ENCODE results near the gene SH3PXD2A.

SH3PXD2A gene

DNA sequence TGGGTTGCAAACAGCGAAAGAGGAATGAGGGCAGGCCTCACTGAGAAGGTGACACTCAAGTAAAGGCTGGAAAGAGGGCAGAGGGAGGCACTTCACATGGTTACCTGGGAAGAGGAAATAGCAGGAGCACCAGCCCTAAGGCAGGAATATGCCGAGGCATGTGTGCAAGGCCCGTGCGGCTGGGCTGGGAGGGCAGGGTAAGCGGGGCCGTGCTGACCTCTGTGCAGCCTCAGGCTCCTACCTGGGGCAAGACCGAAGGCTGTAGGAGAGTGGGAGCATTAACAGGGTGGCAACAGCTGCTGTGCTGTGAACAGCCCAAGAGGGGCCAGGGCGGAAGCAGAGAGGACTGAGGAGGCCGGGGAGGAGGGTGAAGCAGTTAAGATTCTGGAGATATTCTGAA lies 24.0 kb upstream of the SH3PXD2A start:
- DNase-seq (ENCODE audit: low read depth): no peak

DNA sequence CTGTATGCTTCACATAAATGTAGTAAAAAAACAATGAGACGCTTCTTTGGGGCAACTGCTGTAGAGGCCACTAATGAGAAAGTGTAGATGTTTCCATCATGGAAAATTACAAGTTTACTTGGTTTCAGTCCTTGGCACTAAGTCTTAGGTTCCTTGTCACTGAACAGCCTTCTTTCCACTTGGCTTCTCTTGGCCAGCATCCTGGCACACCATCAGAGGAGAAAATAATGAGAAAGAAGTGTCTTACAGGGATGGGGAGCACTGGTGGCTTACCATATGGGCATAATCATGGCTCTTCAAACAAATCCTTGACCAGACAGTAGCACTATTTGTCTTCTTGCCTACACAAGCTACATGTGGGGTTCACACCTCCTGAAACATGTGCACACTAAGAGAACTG lies 22.5 kb upstream of the SH3PXD2A start:
- no peak for DNase-seq (ENCODE audit: low read depth)

DNA sequence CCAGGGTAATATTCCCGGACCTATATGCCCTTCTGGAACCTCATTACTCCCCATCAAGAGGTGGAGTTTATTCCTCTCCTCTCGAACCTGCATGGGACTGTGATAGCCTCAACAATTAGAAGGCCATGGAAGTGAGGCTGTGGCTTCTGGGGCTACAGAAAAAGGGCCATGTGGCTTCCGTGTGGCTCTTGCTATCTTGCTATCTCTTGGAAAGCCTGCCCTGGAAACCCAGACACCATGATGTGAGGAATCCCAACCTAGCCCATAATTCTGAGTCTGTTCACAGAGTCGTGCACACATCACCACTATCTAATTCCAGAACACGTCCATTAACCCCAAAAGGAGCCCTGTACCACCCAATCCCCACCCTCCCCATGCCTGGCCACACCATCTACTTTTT lies 20.8 kb upstream of the SH3PXD2A start:
- DNase-seq (ENCODE audit: low read depth): no peak

DNA sequence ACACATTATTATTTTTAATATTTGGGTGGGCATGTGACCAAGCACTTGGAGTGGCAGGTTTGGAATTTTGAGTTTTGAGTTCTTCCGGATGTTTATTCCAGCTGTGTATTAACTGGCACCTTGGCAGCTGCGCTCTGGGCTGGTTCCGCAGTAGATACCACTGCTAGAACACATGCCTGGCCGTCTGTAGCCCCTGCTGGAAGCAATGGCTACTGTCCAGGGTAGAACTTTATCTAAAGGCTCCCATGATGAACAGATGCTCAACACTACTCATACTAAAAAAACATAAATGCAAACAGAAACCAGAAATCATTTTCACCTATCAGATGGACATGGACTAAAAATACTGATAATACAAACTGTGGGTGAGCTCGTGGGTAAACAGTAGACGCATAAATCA lies 19.4 kb upstream of the SH3PXD2A start:
- DNase-seq (ENCODE audit: low read depth): no peak

DNA sequence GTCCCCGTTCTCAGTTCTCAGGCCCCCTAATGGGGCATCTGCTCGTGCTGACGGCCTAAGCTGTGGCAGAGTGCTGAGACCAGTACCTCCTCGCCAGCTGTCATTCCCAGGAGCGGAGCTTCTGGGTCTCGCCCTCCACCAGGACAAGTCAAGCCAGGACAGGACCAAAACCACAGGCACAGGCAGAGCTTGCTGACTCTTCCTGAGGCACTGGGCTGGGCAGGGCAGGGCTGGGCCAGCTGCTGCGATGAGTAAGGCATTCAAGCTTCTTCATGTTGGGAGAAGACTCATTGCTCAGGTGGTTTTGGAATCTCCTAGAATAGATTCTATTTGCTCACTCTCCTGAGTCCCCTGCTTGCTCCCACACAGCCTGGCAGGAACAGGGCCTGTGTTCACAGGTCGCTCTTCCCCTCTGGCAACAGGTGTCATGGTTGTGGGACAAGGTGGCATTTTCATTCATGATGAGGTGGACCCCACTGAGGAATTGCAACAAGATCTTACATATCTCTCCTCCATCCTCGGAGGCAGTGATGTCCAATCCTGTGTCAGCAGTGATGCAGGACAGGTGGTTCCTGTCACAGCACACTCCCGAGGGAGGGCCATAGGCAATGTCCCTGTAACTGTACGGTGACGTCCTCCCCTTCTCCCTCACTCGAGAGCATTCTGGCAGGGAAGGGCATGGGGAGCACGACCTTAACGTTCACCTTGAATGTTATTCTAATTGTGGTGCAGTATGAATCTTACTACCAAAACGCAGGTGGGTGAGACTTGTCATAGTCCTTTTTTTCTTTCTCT lies 17.0 kb upstream of the SH3PXD2A start:
- no peak for DNase-seq (ENCODE audit: low read depth)

DNA sequence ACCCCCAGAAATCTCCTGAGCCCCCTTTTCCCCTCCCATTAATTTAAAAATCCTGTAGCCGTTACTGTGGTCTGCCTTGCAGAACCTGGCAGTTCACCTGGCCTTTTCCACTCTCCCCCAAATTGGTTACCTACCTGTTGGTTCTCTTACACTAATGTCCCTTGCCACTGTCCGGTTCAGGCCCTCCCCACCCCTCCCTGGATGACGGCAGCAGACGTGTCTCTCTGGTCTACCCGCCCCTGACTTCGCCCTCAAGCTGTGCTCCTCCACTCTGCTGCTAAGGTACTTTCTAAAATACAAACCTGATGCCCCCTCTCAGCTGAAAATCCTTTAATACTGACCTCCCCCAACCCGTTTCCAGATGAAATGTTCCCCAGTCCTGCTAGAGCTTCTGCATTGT lies 15.6 kb upstream of the SH3PXD2A start:
- no peak for DNase-seq (ENCODE audit: low read depth)

DNA sequence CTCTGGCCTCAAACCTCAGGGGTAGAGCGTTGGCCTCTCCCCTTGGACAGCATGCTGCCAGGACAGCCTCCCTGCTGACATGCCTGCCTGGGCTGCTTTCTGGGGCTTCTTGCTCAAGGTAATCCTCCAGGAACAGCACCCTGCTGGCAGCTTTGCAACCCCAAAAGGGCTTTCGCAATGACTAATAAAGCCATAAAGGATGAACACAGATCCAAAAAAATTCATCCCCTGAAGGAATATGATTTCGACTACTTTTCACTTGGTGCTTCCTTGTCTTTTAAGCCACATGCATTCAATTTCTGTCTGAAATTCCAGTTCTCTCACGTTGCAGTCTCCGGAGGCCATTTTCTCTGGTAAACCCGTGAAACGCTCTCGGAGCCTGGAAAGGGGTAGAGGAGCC lies 15.1 kb upstream of the SH3PXD2A start:
- DNase-seq (ENCODE audit: low read depth): no peak

DNA sequence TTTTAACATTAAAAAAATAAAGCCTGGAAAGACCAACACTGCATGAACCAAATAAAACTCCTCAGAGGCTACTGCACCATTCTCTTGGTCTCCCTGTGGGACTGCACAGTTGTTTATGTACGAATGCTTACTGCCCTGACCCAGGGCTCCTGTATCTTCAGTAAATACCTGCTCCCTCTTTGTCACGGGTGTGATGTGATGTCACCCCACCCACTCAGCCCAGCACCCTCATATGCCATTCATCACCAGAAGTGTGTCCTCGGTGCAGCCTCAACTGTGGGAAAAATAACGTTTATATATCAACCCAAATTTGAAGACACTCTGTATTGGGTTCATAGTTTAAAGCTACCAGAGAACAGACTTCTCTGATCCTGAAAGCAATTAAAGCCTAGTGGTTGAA lies 14.0 kb upstream of the SH3PXD2A start:
- no peak for DNase-seq (ENCODE audit: low read depth)

DNA sequence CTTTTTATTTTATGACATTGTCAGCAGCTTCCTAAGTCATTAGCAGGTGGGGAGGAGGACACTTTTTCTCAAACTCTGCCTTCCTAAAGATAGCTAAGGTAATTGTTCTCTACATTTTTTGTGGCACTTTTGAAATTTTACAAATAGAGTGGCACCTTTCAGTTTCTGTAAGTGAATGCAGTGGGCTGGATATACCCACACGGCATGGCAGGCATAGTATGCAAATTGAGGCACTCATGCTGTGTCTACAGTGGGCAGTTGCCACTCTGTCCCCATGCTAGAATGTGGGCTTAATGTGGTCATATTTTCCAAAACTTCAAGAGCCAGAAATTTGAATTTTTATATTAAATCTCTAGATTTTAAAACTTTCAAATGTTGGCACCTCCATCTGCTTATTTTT lies 12.8 kb upstream of the SH3PXD2A start:
- DNase-seq (ENCODE audit: low read depth): no peak

DNA sequence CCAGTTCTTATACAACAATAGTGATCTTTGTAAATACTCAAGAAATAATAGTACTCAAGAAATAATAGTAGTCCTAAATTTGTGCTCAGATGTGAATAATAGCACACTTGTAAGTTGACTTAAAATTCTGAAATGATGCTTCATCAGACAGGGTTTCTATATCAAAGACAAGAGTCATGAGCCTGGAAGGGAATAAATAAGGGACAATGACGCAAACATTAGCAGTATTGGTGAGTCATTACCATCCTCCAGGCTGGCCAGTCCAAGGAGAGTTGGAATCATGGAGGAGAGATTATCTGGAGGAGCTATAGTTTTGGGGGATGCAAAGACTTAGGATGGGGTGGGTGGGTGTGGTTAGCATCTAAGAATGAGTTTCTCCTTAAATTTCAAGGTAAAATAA lies 6.1 kb upstream of the SH3PXD2A start:
- DNase-seq (ENCODE audit: low read depth): no peak

DNA sequence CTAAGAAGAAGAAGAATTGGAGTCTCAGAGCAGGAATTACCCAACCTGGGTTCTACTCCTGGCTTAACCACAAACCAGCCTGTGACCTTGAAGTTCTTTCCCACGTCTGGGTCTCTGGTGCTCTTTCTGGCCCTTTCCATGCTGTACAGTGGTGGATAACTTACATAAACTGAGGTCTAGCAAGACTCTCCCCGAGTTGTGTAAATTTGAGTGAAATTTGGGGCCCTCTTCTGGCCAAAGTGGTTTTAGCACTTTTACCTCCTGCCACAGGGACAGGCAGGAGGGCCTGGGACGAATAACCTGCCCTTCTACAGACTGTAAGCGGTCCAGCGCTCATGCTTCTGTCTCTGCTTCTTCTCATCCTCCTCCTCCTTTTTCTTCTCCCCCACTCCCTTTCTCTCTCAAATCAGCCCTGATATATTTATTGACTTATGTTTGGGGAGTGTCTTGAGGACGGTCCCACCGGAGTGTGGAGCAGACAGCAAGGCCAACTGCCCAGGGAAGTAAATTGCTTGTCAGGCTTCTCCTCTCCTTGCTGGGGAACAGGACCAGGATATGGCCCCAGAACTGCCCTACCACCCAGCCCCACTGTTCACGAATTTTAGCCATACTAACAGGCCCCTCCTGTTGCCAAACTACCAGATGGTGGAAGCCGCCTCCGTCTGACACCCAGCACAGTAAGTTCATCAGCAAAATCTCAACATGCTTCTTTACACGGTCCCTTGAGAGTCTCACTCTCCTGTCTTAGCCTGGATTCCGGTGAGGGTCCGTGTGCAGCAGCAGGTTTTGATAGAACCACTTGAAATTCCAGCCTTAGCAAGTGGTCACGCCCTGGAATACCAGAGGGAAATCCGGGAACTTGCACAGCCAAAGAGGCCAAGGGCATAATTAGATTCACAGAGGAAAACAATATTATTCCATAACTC lies 4.0 kb upstream of the SH3PXD2A start:
- DNase-seq (ENCODE audit: low read depth): no peak

DNA sequence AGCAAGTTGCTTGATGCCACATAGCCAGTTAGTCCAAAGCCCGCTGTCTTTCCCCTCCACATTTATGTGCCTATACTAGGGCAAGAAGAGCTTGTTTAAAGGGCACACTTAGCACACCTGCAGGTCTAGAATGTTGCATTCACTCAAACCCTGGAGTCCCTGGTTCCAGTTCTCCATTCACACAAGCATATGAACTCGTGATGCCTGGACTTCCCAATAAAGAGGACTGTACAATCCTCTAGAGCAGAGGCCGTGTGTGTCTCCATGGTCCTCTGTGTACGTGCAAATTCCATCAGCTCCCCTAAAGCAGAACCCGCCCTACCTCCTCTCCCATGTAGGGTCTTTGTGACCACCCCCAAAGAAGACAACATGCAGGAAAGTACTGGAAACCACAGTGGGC lies 3.0 kb upstream of the SH3PXD2A start:
- DNase-seq (ENCODE audit: low read depth): no peak

DNA sequence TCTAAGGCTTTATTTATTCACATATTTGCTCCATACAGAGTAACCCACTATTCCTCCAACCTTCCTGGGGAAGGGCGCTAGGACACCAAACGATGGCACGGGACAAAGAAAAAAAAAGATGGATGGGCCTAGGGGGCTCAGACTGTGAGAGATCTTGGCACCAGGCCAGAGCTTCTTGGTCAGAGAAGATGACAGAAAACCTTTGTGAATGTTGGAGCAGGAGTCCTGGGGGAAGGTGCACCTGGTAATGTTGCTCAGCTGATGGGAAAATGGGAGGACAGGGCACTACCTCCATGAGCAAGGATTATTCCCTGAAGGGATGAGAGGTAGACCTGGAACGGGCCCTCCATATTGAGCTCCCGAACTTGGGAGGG lies 1.4 kb upstream of the SH3PXD2A start:
- DNase-seq (ENCODE audit: low read depth): no peak

DNA sequence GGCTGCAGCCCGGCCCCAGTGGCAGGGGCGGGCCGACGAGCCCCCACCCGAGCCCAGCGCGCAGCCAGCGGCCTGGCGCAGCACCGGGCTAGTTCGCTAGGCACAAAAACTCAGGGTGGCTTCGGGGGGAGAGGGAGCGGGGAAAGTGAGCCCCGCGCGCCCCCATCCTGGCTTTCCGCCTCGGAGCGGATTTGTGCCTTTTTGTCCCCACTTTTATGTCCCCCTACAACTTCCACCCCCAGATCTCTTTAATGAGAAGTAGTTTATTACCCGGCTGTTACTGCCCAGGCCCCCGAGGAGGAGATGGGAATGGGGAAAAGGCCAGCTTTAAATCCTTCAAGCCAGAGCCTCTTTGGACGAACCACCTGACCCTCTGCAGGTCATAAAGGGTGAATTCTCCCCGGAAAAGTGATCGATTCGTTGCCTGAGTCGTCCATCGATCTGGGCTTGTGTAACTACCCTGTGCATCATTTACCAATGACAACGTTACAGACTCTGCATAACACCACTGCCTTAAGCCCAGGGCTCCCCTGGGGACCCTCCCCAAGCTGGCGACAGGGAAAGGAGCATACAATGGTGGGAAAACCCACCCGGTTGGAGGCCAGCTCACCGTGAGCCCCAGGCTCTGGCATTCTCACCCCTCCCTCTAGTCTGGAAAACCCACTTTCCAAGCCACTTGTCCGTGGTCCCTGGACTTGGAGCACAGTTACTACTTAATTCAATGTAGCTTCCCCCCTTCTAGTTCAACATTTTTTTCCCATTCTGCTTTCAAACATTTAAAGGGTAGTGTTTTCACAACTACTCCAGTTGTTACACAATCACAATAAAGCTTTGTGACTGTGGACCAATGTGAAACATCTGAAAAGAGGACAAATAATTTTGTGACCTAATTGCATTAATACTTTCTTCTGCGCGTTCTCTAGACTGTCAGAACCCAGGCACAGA lies 748 bp upstream of the SH3PXD2A start:
- DNase-seq (ENCODE audit: low read depth): no peak

DNA sequence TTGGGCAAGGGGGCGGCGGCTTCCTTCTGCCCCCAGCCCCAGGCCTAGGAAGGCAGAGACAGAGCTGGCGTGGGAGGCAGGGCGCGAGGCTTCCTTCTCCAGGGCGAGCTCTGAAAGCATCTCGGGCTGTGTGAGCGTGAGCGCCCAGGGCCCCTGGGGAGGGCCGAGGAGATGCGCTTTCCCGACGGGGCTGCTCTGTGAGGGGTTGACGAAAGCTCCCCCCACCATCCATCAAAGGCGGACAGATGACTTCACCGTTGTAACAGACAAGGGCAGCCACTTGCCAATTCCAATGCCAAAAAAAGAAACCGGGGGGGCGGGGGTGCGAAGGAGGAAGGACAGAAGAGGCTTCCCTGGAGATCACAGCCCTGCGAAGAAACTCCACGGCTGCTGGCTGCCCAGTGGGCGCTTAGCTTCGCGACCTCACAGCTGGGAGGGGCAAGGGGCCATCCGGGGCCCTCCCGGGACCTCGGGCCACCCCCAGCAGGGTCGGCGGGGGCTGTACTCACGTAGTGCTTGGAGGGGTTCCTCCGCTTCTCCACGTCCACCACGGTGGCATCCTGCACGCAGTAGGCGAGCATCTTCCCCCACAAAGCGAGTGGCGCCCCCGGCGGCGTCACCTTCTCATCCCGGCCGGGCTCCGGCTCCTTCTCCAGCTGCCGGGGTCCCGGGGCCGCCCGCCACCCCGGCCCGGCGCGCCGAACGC lies 537 bp downstream of the SH3PXD2A start:
- no peak for DNase-seq (ENCODE audit: low read depth)

DNA sequence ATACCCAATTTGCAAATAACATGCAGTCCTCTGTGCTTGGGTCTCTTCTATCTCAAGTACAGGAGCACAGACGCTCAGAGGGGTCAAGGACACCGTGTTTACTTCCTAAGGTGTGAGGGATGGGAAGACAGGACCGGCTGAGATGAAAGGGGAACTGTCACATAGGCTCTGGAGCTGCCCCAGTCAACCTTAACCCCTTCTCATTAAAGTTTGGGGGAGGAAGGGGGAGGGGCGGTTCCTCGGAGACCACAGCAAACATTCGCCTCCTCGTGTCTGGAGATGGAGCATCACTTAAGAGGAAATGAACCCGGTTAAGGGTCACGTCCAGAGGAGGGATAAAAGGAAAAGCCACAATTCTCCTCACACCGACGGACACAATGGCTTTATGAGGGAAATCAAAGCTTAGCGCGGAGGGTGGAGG lies 1.1 kb downstream of the SH3PXD2A start:
- no peak for DNase-seq (ENCODE audit: low read depth)

DNA sequence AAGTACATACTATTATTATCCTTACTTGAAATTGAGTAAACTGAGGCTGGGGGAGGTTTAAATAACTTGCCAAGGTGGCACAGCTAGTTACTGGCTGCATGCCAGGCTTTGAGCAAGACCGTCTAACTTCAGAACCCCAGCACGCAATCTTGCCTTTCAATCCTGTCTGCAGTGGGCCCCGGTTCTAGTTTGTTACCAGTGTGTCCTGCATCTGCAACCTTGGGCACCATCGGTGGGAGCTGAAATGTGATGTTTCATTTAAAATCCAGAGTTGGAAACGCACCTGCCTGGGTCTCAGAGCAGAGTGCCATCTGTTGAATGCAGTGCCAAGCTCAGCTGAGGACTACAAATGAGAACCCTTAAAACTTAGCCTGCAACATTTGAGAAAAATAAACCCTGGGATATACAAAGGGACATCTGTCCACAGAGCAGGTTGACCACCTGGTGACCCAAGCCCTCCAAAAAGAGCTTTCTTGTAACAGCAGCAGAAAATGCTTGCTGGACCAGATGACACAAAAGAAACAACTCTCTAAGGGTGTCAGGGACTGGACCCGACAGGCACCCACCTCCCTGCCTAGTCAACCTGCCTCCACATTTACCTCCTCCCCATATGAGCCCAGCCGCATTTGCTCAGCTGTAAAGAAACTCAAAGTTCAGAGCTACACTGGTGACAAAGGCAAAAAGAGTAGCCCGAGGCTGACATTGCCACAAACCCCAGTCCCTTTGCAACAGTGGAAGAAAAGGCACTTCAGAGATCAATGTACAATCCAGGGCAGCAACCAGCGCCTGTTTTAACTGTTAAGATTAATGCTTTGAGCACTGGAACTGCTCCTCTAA lies 1.7 kb downstream of the SH3PXD2A start:
- DNase-seq (ENCODE audit: low read depth): no peak

DNA sequence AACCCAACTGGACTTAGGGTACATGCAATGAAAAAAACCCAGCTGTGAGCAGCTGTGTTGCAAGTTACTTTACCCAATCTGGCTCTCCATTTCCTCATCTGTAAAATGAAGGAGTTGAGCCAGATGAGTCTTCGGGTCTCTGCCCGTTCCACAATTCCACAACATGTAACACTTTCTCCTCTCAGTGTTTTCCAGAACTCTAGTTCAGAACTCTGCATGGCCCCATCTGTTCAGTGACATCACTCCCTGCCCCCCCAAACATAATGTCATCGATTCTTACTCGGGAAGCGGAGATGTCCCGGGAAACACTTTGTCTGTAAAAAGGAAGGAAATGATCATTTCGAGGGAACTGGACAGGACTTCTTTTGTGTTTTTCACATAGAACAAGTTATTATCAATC lies 2.5 kb downstream of the SH3PXD2A start:
- no peak for DNase-seq (ENCODE audit: low read depth)

DNA sequence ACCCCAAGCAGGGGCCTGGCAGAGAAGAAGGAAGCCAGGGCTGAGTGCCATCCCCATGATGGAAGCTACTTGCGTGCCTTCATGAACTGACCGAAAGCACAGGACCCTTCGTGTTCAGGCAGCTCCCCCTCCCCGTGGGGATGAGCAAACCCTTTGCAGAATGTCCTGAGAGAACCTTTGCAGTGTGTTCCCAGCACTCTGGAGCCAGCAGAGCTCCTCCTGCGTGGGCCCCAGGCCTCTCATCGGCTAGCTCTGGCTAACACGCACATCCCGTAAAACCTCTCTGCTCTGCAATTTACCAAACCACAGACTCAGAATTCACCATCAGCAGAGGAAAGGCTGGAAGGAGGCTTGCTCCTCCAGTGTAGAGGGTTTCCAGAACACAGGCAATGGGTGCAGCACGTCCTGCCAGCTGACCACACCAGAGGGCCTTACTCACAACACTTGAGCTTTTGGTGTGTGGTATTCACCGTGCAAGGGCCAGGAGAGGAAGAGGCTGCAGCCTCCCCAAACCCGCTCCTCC lies 3.1 kb downstream of the SH3PXD2A start:
- peak; percentile 83 for DNase-seq (ENCODE audit: low read depth)

DNA sequence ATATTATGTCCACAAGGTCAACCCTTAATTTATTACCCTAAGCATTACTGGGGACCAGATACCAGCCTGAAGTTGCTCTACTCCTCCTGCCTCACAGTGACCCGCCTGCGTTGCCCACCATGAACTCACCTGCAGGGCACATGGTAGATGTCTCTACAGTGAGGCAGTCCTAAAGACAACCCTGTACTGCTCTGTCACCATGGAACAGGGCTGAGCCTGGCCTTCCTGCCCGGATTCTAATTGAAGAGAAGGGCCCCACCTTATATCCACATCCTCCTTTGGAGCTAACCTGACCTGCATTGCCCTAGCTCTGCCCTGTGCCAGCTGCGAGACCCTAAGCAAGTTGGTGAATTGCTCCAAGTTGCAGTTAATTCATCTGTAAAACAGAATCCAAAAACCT lies 4.1 kb downstream of the SH3PXD2A start:
- no peak for DNase-seq (ENCODE audit: low read depth)

DNA sequence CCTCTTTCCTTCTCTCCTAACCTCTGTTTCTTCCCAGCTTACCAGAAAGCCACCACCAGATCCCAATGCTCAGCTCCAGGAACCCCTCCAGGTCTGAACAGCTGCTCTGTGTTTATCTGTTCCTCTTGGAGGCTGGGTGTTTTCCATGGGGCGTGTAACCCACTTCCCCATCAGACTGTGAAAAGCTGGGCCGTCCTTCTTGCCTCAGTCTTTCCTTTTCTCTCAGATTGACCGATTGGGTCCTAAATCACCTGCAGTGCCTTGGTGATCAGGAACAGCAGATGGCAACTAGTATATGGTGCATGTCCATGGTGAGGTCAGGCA lies 4.8 kb downstream of the SH3PXD2A start:
- no peak for DNase-seq (ENCODE audit: low read depth)
